Measurements from ENCODE around the gene HNRNPA1. TPM values are rescaled to one million over a fixed set of nuclear protein-coding genes. Genes with fewer than 3 reads are reported as not detected.
"Not testable (repeated sequence)": the region's sequence is repeated elsewhere in the genome, so short reads cannot be mapped to it uniquely, and the experiment has no call there.

Gene HNRNPA1
- total and polyA plus RNA-seq, 3 experiments from 2014 or later: 822 to 2,000 (median 1,970) TPM

GRCh38 chr12:54300732-54301427, 20.4 kb downstream of the HNRNPA1 start, which contains the start of gene NFE2:
TSS of gene NFE2 (minus strand) at chr12:54301015. CDS start at chr12:54295248, 5,767 bp downstream.
- no peak within 1 kb of the TSS for H3K27ac Mint-ChIP-seq
- POLR2A ChIA-PET: interaction anchor here (0.9 kb wide), 1 partner anchor 58 kb away, joined by 5 read pairs; no protein-coding TSS in a partner anchor
- Histone ChIP-seq H3K27me3 (ENCODE audit: insufficient read depth, low read length, poor library complexity, severe bottlenecking) (peaks cover 26% of the 10 kb centered on the region), H3K36me3 (ENCODE audit: insufficient read depth, low read length) (no peaks in the 10 kb centered on the region), H3K9me3 (ENCODE audit: low read length) (no peaks in the 10 kb centered on the region), H3K27ac (ENCODE audit: low read depth, low read length) (peak within 1 kb of the TSS; percentile 80), H3K4me1 (ENCODE audit: insufficient read depth, low read length) (peaks cover 8% of the 10 kb centered on the region), H3K4me3 (ENCODE audit: low read length) (peak within 1 kb of the TSS; percentile 33)
- CTCF ChIA-PET: interaction anchor here (0.7 to 2.0 kb wide), 2 partner anchors 9 to 24 kb away, joined by 3 to 7 read pairs; partner anchors contain the start of gene COPZ1
- no peak for DNase-seq
- H3K27me3 Mint-ChIP-seq: peaks cover 32 to 61% of the 10 kb centered on the region in 2 donors
- H3K9me3 Mint-ChIP-seq: no peaks in the 10 kb centered on the region
- H3K36me3 Mint-ChIP-seq: no peaks in the 10 kb centered on the region
- H3K4me1 Mint-ChIP-seq: peaks cover 24 to 44% (median 40%) of the 10 kb centered on the region in 3 donors
- peak within 1 kb of the TSS in 6 of 7 donors; percentile 41 to 60 (median 56) for H3K4me3 Mint-ChIP-seq

GRCh38 chr12:54301428-54302048, 21.0 kb downstream of the HNRNPA1 start:
- Mint-ChIP-seq H3K9me3 (no peaks in the 10 kb centered on the region), H3K27me3 (peaks cover 32 to 61% of the 10 kb centered on the region in 2 donors), H3K4me1 (peaks cover 24 to 45% (median 40%) of the 10 kb centered on the region in 3 donors), H3K27ac (peak overlapping the region in 1 of 8 donors; percentile 5), H3K36me3 (no peaks in the 10 kb centered on the region), H3K4me3 (no peak overlapping the region)
- Histone ChIP-seq H3K36me3 (ENCODE audit: insufficient read depth, low read length) (no peaks in the 10 kb centered on the region), H3K27me3 (ENCODE audit: insufficient read depth, low read length, poor library complexity, severe bottlenecking) (peaks cover 26% of the 10 kb centered on the region), H3K4me1 (ENCODE audit: insufficient read depth, low read length) (peaks cover 8% of the 10 kb centered on the region), H3K27ac (ENCODE audit: low read depth, low read length) (peak overlapping the region; percentile 80), H3K9me3 (ENCODE audit: low read length) (no peaks in the 10 kb centered on the region), H3K4me3 (ENCODE audit: low read length) (peak overlapping the region; percentile 33)
- ChIA-PET POLR2A (interaction anchor here (0.8 kb wide), 1 partner anchor 18 kb away, joined by 6 read pairs; no protein-coding TSS in a partner anchor), CTCF (interaction anchor here (0.7 to 2.0 kb wide), 2 partner anchors 10 to 23 kb away, joined by 3 to 7 read pairs; partner anchors contain the start of gene COPZ1)
- DNase-seq: no peak

GRCh38 chr12:54303640-54304039, 23.1 kb downstream of the HNRNPA1 start:
- Histone ChIP-seq H3K27me3 (ENCODE audit: insufficient read depth, low read length, poor library complexity, severe bottlenecking) (peaks cover 26% of the 10 kb centered on the region), H3K4me3 (ENCODE audit: low read length) (no peak overlapping the region), H3K4me1 (ENCODE audit: insufficient read depth, low read length) (peaks cover 14% of the 10 kb centered on the region), H3K9me3 (ENCODE audit: low read length) (no peaks in the 10 kb centered on the region), H3K27ac (ENCODE audit: low read depth, low read length) (peak overlapping the region; percentile 33), H3K36me3 (ENCODE audit: insufficient read depth, low read length) (no peaks in the 10 kb centered on the region)
- Mint-ChIP-seq H3K4me3 (peak overlapping the region in 4 of 7 donors; percentile 1 to 59 (median 46)), H3K4me1 (peaks cover 28 to 51% (median 46%) of the 10 kb centered on the region in 3 donors), H3K27me3 (peaks cover 32 to 62% of the 10 kb centered on the region in 2 donors), H3K9me3 (no peaks in the 10 kb centered on the region), H3K36me3 (no peaks in the 10 kb centered on the region), H3K27ac (peak overlapping the region in 6 of 8 donors; percentile 57 to 89 (median 66))
- ChIA-PET POLR2A (no interaction called here), CTCF (no interaction called here)
- no peak for DNase-seq

DNA sequence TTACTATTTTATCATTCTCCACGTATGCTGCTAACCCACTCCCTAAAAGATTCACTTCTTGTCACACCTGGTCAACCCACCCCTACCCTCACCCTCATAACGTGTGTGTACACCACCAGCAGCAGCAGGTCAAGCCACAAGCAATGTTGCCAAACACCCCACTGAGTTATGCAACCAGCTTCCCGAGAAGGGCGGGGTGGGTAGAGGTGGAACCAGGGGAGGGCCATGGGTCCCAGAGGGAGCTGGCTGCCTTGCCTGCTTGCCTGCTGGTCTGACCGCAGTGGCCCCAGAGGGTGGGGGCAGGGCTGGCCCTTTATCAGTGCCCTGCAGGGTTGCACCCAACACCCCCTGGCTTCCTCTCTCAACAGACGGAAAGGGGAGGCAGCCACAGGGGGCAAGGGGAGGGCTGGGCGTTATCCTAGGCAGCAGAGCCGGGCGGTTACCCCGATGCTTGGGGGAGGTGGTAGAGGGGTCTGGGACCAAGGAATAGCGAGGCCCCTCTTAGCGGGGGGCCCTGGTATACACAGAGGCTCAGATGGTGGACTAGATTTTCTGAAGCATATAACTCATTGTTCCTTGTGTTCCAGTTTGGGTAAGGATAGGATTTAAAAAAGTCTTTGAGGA, 23.8 kb downstream of the HNRNPA1 start:
- H3K27ac ChIP-seq (ENCODE audit: low read depth, low read length): peak overlapping the region; percentile 69
- Mint-ChIP-seq H3K36me3 (no peaks in the 10 kb centered on the region), H3K9me3 (no peaks in the 10 kb centered on the region), H3K27me3 (peaks cover 31 to 57% of the 10 kb centered on the region in 2 donors), H3K4me1 (peaks cover 28 to 51% (median 46%) of the 10 kb centered on the region in 3 donors), H3K27ac (peak overlapping the region in 7 of 8 donors; percentile 43 to 95 (median 70)), H3K4me3 (peak overlapping the region; percentile 1 to 65 (median 47))
- ChIA-PET POLR2A (no interaction called here), CTCF (no interaction called here)
- H3K27me3 ChIP-seq (ENCODE audit: insufficient read depth, low read length, poor library complexity, severe bottlenecking): peaks cover 26% of the 10 kb centered on the region
- H3K36me3 ChIP-seq (ENCODE audit: insufficient read depth, low read length): no peaks in the 10 kb centered on the region
- H3K4me3 ChIP-seq (ENCODE audit: low read length): no peak overlapping the region
- DNase-seq: peak in 2 of 5 donors; percentile 32 to 52
- H3K9me3 ChIP-seq (ENCODE audit: low read length): no peaks in the 10 kb centered on the region
- peaks cover 14% of the 10 kb centered on the region for H3K4me1 ChIP-seq (ENCODE audit: insufficient read depth, low read length)

DNA sequence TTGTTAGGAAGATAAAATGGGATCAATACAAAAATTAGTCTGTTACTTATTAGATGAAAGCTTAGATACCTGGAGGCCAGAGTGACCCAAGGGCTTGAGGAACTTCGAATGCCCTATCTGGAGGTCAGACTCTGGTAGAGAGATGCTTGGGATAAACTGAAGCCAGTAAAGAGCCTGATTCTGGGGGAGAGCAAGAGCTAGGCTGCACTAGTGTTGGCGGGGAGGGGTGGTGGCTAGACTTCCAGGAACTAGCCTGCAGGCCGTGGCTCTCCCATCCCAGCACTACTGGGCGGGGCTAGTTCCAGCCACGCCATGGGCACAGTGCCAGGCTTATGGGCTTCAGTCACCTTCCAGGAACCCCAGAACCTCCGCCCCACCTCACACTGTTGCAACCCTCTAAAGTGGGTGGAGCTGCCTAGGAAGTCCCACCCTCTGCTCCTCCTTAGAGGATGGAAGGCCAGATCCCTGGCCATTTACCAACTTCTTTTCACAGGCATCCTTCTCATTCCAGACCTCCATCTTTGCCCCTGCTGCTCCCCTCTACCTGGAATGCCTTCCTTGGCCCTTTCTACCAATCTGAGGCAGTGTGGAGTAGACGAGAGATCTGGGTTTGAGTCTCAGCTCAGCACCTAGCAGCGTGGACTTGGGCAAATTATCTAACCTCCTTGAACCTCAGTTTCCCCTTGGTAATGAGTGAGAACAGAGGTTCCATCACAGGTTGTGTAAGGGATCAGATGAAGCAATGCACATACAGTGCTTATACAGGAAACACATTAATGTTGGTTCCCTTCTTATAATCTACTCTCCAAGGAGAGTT, 26.6 kb downstream of the HNRNPA1 start:
- H3K9me3 Mint-ChIP-seq: no peaks in the 10 kb centered on the region
- H3K9me3 ChIP-seq (ENCODE audit: low read length): no peaks in the 10 kb centered on the region
- no peak overlapping the region for H3K4me3 ChIP-seq (ENCODE audit: low read length)
- peaks cover 19 to 37% (median 33%) of the 10 kb centered on the region in 3 donors for H3K4me1 Mint-ChIP-seq
- H3K27me3 ChIP-seq (ENCODE audit: insufficient read depth, low read length, poor library complexity, severe bottlenecking): peaks cover 6% of the 10 kb centered on the region
- H3K27ac ChIP-seq (ENCODE audit: low read depth, low read length): no peak overlapping the region
- H3K4me3 Mint-ChIP-seq: peak overlapping the region in 2 of 7 donors; percentile 41 to 47
- H3K4me1 ChIP-seq (ENCODE audit: insufficient read depth, low read length): peaks cover 9% of the 10 kb centered on the region
- no peaks in the 10 kb centered on the region for H3K36me3 ChIP-seq (ENCODE audit: insufficient read depth, low read length)
- CTCF ChIA-PET: interaction anchor here (1.6 to 2.1 kb wide), 3 partner anchors 13 to 61 kb away, joined by 4 to 12 read pairs (median 5); no protein-coding TSS in a partner anchor
- POLR2A ChIA-PET: interaction anchor here (0.7 kb wide), 2 partner anchors 81 to 96 kb away, joined by 5 to 9 read pairs; no protein-coding TSS in a partner anchor
- peaks cover 12 to 37% of the 10 kb centered on the region in 2 donors for H3K27me3 Mint-ChIP-seq
- H3K36me3 Mint-ChIP-seq: no peaks in the 10 kb centered on the region
- peak overlapping the region in 5 of 8 donors; percentile 22 to 88 (median 61) for H3K27ac Mint-ChIP-seq
- DNase-seq: peak in 1 of 5 donors; percentile 16

DNA sequence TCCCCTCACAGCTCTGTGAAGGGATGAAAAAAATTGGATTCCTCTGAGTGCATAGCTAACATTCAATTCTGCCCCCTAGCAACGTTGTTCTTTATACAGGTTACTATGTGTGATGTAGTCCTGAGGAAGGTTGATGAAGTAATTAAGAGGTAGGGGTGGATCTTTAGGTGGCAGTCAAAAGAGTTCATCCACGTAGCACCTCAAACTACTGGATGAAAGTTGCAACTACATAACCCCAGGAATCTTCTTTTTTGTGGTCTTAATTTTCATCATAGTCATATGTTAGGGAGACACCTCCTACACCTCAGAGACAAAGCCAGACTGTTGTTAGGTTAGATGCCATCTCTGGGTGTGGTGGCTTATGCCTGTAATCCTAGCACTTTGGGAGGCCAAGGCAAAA, 30.5 kb downstream of the HNRNPA1 start:
- no peaks in the 10 kb centered on the region for H3K9me3 Mint-ChIP-seq
- H3K27me3 Mint-ChIP-seq: peaks cover 3 to 15% of the 10 kb centered on the region in 2 donors
- no peak overlapping the region for H3K27ac Mint-ChIP-seq
- H3K36me3 ChIP-seq (ENCODE audit: insufficient read depth, low read length): no peaks in the 10 kb centered on the region
- no peak overlapping the region for H3K4me3 ChIP-seq (ENCODE audit: low read length)
- ChIA-PET POLR2A (no interaction called here), CTCF (interaction anchor here (1.0 kb wide), 1 partner anchor 68 kb away, joined by 3 read pairs; no protein-coding TSS in a partner anchor)
- H3K9me3 ChIP-seq (ENCODE audit: low read length): no peaks in the 10 kb centered on the region
- no peak overlapping the region for H3K4me3 Mint-ChIP-seq
- H3K4me1 Mint-ChIP-seq: peaks cover 10 to 13% (median 11%) of the 10 kb centered on the region in 3 donors
- no peak for DNase-seq
- H3K4me1 ChIP-seq (ENCODE audit: insufficient read depth, low read length): peaks cover 9% of the 10 kb centered on the region
- H3K27ac ChIP-seq (ENCODE audit: low read depth, low read length): no peak overlapping the region
- no peaks in the 10 kb centered on the region for H3K36me3 Mint-ChIP-seq
- no peaks in the 10 kb centered on the region for H3K27me3 ChIP-seq (ENCODE audit: insufficient read depth, low read length, poor library complexity, severe bottlenecking)

DNA sequence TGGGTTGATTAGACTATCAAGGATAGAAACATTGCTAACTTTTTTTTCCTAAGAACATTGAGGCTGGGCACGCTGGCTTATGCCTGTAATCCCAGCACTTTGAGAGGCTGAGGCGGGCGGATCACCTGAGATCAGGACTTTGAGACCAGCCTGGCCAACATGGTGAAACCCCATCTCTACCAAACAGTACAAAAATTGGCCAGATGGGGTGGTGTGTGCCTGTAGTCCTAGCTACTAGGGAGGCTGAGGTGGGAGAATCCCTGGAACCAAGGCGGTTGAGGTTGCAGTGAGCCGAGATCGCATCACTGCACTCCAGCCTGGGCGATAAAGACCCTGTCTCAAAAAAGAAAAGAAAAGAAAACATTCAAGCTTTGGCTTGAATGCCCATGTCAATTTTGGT, 31.8 kb downstream of the HNRNPA1 start:
- peaks cover 3 to 11% of the 10 kb centered on the region in 2 donors for H3K27me3 Mint-ChIP-seq
- H3K9me3 Mint-ChIP-seq; H3K27ac ChIP-seq (ENCODE audit: low read depth, low read length); H3K27ac Mint-ChIP-seq; POLR2A ChIA-PET; H3K4me3 ChIP-seq (ENCODE audit: low read length); H3K36me3 Mint-ChIP-seq; H3K4me1 ChIP-seq (ENCODE audit: insufficient read depth, low read length); H3K9me3 ChIP-seq (ENCODE audit: low read length); H3K36me3 ChIP-seq (ENCODE audit: insufficient read depth, low read length); DNase-seq; H3K4me3 Mint-ChIP-seq; H3K4me1 Mint-ChIP-seq; H3K27me3 ChIP-seq (ENCODE audit: insufficient read depth, low read length, poor library complexity, severe bottlenecking): not testable (repeated sequence)
- CTCF ChIA-PET: interaction anchor here (1.1 to 1.2 kb wide), 2 partner anchors 12 to 16 kb away, joined by 3 read pairs; no protein-coding TSS in a partner anchor

Measured in CD8-positive, alpha-beta memory T cell (primary cell).